ACHN (cell line): ENCODE data around the gene HEYL.
A peak's percentile ranks its signal among the peaks of the same experiment; 100 is the strongest.

Source experiments
- DNase-seq: peaks from one replicate; pipeline ENCODE4 v3.0.0-alpha.2; 2015
- in situ Hi-C: cut with HindIII; loops from 2 replicates; pipeline ENCODE4 v1.10.0; 2017; ENCODE audit warnings: low sequenced_read_pairs, low pct_ligation_motif_present, low pct_unique_long_range_greater_than_20kb

Gene HEYL

DNA sequence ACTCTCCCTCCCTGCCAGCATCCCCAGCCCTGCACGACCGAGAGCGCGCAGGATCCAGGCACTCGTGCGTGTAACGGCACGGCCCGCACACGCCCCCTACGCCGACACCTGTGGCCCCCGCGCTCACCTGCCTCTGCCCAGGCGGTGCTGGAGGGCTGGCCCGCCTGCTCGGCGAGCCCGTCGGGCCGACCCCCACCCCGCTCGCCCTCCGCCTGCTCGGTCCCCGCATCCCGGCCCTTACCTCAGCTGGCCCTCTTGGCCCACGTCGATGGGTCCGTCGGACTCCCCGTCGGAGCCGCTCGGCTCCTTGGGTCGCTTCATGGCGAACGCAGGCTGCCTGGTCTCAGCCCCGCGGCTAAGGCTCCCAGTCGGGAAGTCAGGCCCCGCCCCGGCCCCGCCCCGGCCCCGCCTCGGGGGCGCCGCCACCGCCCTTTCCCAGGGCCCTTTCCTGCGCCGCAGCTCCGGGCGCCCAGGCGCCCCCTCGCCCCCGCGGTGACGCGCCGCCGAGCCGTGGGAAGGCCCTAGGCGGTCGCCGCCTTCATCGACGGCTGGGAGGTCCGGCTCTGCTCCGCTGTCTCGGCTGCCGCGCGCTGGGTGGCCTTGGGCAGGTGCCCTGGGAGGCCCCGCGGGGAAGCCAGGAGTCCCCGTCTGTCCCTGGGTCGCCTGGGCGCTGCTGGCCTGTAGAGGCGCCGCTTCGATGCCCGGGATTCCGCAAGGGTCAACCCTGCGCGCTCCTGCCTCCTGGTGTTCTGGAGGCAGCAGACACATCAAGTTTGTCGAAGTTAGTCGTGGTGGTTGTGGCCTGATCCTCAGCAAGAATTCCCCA, at the start of gene HEYL:
Gene HEYL (minus strand): TSS at position 339 of the 826 bp plus-strand sequence. CDS start 18 bp downstream, at position 321.
- in situ Hi-C loops, result no loop called here
- DNase-seq, result peak; percentile 76

DNA sequence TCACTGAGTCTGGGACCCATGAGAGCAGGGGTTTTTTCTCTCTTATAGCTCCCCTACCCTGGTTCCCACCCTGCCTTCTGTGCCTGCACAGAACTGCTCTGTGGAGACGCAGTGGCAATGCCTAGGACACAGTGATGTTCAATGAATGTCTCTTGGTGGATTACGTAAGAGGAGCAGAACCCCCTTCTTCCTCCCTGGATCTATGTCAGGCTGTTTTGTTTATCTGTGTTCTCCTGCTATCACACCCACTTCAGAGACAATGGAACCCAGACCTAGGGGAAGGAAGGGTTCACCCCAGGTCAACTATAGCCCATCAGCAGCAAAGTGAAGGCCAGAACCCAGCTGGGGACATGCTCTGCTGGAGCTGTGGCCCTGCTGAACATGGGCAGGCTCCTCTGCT, 49.8 kb upstream of the HEYL start:
- no peak for DNase-seq
- in situ Hi-C loops, result no loop called here

- in situ Hi-C loops, result no loop called here
- no peak for DNase-seq
Measured at GRCh38 chr1:39688706-39689105, 49.3 kb upstream of the HEYL start.

DNA sequence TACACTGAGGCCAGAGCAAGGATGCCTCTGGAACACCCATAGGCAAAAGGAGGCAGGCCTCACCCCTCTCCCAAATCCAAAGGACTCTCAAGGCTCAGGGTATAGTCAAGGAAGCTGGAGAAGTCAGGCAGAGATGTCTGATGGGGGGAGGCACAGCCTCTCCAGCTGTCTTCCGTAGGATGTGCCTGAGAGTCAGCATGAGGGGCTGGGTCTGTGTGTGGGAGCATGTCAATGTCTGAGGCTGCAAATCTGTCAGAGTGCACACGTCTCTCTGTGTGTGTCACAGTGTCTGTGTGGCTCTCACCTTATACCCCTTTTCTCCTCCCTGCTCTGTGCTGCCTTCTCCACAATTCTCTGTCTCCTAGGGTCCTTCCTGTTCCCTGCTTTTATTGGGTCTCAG, 47.8 kb upstream of the HEYL start:
- in situ Hi-C loops, result no loop called here
- no peak for DNase-seq

DNA sequence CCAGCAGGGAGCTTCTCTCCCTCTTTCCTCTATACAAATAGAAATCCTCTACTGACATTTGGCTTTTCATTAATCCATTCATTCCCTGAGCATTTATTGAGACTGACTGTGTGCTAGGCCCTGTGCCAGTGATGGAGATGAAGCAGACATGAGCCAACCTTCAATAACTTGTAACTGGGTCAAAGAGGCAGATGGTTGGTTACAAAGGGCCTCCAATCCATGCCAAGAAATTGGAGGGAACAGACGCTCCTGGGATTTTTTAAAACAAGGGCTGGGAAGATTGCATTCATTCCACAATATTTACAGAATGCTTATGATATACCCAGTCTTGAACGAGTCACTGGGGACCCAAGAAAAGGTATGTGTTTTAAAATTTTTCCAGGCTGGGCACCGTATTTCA, 45.6 kb upstream of the HEYL start:
- no peak for DNase-seq
- in situ Hi-C loops, result no loop called here

DNA sequence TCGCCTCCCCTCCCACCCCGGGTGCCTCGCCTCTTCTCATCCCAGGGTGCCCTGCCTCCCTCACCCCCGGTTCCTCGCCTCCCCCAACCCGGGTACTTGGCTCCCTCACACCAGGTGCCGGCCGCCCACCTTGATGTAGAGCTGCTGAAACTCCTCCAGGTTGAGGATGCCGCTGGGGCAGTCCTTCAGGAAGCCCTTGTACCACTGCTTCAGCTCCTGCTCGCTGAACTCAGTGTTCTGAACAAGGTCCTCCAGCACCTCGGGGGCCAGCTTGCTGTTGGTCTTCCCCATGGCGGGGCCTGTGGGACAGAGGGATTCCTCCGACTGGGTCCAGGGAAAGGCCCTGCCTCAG, 44.8 kb upstream of the HEYL start:
- DNase-seq, result no peak
- in situ Hi-C loops, result no loop called here

- no peak for DNase-seq
- in situ Hi-C loops, result no loop called here
Measured at GRCh38 chr1:39683591-39684312, 44.3 kb upstream of the HEYL start.

DNA sequence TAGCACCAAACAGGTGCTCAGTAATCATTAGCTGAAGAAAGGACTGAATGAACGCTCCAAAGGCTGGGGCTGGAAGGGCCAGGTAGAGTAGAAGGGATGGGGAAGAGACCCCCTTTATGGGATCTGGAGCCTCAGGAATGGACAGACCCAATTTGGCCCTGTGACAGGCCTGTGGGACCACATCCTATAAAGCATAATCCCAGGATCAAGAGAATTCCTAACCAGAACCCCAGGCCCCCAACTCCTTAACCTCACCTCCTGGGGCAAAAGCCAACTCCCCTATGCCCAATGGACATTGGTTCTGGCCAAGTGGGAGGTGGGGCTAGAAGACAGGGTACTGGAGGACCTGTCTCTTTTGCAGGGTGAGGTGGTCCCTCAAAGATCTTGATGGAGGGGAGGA, 42.6 kb upstream of the HEYL start:
- in situ Hi-C loops, result no loop called here

DNA sequence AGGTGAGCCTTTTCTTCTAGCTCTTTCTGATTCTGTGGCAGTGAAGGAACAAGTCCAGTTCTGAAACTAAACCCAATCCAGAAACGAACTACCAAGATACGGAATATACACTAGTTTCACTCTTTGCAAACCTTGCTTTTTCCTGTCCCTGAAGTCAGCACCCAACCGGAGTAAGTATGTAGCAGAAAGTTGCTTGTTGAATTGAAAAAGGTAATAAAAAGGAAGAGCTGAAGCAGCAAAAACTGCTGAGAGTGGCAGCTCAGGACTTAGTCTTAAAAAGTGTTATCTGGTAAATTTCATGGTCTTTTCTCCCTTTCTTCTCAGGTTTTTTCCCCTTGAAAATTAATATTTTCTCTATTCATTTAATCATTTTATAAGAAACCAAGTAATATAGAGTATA, 41.9 kb upstream of the HEYL start:
- no peak for DNase-seq
- in situ Hi-C loops, result no loop called here

More for the DNA sequence above, 42.6 kb upstream of the HEYL start:
- DNase-seq, result no peak

- no peak for DNase-seq
- in situ Hi-C loops, result no loop called here
Measured at GRCh38 chr1:39680751-39681150, 41.3 kb upstream of the HEYL start.

DNA sequence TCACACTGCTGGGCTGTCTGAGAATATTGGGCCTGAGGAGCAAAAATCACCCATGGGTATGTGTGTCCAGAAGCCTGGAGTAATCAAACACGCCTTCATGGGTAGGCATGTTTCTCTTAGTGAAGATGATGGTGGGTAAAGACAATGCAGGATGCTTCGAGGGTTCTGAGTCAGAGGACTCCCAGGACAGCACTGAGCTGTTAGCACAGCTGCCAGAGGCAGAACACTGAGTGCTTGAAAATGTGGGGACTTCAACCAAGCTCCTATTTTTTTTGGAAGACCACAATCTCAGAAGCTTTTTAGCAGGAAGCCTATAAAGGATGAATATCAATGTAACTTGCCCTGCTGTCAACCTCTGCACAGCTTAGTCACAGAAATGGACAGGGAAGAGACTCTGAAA, 40.4 kb upstream of the HEYL start:
- in situ Hi-C loops, result no loop called here
- no peak for DNase-seq

DNA sequence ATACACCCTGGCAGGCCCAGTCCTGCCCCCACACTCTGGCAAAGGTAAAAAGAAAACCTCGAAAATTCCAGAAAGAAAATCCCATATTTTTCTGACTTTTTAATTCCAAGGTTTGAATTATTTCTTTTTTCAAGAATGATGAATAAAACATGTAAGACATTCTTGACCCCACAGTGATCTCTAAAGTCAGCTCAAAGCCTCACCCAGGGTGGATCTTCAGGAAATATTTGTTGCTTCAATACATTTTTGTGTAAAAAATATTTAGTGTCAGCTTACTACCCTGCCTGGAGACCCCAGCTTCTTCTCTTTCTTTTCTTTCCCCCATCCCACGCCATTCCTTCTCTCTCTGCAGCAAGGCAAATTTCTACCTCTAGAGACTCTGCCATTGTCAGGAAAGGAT, 39.4 kb upstream of the HEYL start:
- in situ Hi-C loops, result no loop called here
- DNase-seq, result no peak

DNA sequence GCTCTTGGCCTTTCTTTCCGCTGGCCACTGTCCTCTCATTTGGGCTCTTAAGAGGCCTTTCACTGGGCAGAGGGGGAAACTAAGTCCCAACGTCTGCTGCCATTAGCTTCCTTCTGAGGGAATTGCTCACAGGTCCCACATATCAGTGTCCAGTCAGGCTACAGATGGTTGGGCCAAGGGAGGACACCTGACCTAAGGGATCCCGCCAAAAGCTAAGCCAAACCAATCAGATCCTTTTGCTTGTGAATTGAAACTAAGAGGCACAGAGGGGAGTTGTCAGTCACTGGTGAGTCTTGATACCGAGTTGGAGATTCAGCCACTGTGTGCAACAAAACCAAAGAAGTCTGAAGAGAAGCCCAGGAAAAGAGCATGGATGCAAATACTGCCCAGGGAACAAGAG, 38.2 kb upstream of the HEYL start:
- in situ Hi-C loops, result no loop called here
- no peak for DNase-seq

DNA sequence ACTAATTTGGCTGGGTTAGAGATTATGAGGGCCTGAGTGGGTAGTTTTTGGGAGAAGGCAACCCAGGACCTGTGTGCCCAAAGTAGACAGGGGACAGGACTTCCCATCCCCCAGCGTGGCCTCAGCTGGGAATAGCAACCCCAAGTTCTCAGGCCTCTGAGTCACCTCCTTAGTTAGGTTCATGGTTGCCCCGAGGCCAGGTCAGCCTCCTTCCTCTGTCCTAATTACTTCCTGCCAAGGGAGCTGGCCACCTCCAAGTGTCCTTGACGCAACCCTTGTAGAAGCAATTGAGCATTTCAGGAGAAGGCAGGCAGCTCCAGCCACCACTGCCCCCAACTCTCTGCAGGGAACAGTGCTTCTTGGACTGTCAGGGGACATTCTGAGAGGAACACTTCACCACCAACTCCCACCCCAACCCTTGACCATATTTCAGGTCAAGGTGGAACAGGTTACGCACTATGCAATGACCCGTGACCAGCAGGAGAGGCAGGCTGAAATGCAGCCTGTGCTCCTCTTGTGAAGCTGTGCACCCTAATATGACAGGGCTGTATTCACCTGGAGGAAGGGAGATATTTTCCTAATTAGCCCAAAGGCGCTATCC, 37.6 kb upstream of the HEYL start:
- in situ Hi-C loops, result no loop called here
- DNase-seq, result no peak

GRCh38 chr1:39675220-39675619, 35.8 kb upstream of the HEYL start:
- DNase-seq, result no peak

DNA sequence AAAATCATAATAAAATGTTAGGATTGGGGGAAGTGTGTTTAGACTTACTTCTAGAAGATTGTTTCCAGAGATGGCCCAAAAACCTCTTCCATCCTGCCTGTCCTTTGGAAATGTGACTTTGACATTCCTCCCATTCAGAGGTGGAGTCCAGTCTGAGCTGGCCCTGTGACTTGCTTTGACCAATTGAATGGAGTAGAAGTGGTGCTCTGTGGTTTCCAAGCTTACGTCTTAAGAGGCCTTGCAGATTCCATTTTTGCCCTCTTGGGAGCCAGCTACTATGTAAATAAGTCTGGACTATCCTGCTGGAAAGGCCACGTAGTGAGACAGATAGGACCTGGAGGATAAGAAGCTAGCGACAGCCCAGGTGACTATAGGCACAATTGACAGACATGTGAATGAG, 33.8 kb upstream of the HEYL start:
- in situ Hi-C loops, result no loop called here

More at GRCh38 chr1:39675220-39675619, 35.8 kb upstream of the HEYL start:
- in situ Hi-C loops, result no loop called here

GRCh38 chr1:39672551-39672947, 33.1 kb upstream of the HEYL start:
- in situ Hi-C loops, result no loop called here
- DNase-seq, result peak; percentile 9

More for the DNA sequence above, 33.8 kb upstream of the HEYL start:
- DNase-seq, result no peak

DNA sequence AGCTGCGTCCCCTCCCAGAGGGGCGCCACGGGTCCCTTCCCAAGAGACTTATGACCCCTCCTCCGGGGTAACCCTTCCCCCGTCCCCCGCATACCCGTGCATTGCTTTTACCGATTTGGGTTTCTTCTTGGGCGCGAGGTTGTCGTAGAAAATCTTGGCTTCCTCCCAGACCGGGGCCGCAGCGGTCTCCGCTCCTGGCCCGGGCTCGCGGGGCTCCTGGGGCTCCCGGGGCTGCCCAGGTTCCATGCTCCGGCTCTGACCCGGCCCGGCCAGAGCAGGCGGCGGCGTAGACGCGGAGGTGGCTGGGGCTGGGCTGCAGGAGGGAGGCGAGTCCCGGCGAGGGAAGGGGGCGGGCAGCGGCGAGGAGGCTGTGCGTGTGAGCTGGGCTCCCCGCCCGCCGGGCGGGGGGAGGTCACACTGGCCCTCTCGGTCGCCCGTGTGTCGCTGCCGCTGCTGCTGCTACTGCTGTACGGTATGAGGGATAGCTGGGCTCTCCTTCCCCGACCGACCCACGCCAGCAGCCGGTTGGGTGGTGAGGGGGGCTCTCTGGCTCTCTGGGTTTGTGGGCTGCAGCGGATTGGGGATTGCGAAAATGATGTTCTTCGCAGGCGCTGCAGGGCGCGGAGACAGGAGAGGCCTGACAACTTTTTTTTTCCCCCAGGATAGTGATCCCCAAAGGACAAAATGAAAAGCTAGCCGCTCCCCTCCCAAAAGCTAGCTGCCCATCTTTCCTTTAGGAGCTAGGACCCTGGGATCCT, 32.5 kb upstream of the HEYL start, which contains the start of gene NT5C1A:
Gene NT5C1A (minus strand): TSS at position 315 of the 758 bp plus-strand sequence. CDS start 69 bp downstream, at position 246.
- no peak for DNase-seq
- in situ Hi-C loops, result no loop called here

DNA sequence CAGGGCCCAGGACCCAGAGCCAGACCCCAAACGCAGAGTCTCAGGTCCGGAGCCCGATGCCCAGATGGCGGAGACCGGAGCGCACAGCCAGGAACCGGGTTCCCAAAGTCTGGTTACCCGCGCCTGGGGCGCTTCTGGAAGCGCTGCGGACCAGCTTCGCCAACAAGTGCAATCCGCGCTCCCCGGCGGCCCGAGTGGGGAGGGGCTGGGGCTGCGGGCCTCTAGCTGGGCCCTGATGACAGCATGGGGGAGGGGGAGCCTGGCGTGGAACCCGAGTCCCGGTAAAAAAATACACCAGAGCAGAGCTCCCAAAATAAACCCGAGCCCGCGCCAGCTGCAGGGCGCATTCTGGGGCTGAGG, 32.0 kb upstream of the HEYL start:
- no peak for DNase-seq

More for the DNA sequence above, 32.0 kb upstream of the HEYL start:
- in situ Hi-C loops, result no loop called here
